Central memory CD4-positive, alpha-beta T cell (primary cell): ENCODE results near the gene GRIK5.

Source experiments
- DNase-seq: peaks from one replicate; pipeline ENCODE4 v3.0.0; 2022

GRIK5 gene

DNA sequence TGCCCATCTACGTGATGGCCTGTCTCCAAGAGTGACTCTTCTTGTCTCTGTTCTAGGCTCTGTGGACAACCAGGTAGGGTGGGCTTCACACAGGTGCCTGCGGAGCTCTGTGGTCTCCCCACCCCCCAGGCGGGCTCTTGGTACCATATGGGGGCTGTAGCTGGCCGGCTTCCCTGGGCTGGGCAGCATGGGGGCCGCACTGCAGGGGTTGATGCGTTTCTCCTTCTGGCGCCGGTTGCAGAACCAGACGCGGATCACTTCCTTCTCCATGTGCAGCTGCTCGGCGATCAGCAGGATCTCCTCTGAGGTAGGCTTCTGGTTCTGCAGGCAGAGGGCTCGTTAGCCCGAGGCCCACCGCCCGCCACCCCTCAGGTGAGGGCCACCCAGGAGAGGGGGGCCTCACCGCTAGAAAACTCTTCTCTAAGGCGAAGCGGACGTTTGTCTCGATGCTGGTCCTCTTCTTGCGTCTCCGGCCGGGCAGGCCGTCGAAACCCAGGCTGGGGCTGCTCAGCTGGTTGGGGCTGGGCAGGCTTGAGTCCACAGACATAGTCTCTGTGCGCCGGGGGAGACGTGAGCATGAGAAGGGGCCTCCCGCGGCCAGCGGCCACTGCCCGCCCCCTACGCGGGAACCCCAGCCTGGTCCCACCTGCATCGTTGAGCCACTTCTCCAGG, 25.3 kb upstream of the GRIK5 start:
- DNase-seq = no peak

DNA sequence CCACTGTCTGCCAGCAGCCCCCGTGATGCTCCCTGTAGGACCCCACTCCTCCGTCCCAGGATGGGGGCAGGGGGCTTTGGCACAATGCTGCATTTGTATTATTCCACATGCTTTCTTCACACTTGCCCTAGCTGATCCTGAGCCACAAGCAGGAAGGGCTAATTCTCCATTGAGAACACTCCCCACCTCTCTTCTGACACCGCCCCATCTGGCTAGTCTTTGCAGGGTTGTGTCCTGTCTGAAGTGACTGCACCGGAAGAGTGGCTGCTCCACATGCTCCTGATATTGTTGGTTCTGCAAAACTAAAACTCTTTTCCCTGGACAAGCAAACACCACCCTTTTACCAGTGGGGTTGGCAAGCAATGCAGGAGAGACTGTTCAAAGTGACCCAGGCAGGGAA, 23.9 kb upstream of the GRIK5 start:
- DNase-seq = no peak

DNA sequence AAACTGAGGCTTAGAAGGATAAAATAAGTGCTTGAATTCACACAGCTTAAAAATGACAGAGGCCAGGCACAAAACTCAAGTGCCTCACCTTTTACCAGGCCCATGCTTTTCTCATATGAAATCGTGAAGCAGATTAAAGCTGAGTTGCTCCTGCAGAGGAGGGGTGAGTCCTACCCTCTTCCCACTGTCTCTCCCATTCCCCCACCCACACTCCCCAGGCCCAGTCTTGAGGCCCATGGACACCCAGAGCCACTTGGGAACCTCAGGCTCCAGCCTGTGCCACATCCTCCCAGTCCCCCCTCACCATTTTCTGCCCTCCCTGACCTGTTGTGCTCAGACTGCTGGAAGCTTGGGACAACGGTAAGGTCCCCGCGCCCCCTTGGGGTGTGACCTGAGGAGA, 23.5 kb upstream of the GRIK5 start:
- no peak for DNase-seq

DNA sequence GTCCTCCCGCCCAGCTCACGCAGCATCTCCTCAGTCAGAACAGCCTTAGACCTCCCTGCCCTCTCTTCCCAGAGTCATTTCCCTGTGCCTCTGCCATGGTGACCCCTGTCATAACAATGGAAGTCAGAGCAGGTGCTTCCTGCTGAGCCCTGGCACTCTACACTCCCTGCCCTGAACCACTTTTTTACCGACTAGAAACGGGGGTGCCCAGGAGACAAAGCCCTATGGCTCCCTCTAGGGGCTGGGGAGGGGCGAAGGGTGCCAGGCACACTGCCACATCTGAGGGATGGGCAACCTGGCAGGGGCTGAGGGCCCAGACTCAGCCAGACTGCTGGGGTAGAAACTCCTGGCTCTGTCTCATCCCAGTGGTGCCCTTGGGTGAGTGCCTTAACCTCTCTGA, 22.3 kb upstream of the GRIK5 start:
- peak; percentile 20 for DNase-seq

DNA sequence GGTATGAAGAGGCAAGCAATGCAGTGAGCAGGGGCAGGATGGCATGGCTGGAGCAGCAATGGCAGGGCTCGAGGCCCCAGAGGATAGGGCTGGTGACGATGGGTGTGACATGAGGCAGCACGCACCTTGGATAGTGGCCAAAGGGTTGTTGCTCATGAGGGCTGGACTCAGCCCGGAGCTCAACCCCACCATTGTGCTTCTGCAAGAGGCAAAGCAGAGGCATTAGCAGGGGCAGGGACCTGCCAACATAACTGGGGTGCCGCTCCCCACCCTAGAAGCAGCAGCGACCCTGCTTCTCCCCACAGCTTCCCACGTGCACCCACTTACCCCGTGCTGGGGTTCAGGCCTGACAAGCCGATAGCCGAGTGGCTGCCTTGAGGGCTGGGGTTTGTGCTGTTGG, 21.7 kb upstream of the GRIK5 start:
- DNase-seq = no peak

DNA sequence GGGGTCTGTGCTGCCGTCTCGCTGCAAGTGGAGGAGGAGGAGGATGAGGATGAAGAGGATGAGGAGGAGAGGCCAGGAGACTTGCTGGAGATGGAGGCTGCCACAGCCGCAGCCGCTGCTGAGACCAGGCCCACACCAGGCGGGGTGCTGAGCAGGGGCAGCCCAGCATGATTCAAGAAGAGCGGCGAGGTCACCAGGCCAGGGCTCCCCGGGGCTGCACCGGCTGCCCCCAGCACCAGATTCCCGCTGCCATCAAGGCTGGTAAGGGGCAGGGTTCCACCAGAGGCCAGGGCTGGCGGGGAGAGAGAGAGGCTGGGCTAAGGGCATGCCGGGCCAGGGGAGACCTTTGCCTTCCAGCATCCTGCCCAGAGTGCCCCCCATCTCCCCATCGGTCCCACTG, 21.3 kb upstream of the GRIK5 start:
- no peak for DNase-seq

DNA sequence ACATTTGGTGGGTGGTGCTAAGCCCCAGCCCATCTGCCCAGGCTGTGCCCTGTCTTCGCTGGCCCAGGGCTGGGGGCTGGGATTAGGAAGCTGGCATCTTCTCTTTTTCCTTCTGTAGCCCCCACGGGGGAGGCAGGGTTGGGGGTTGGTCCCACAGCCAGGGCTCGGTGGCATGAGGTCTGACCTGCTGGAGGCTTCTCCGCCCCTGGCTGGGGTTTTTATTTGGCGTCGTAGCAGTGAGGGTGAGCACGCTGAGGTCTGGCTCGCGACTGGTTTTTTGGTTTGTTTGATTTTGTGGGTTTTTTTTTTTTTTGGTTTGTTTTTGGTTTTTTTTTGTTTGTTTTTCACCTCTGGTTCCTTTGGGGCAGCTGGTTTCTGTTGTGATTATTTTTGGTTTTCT, 20.7 kb upstream of the GRIK5 start:
- no peak for DNase-seq

DNA sequence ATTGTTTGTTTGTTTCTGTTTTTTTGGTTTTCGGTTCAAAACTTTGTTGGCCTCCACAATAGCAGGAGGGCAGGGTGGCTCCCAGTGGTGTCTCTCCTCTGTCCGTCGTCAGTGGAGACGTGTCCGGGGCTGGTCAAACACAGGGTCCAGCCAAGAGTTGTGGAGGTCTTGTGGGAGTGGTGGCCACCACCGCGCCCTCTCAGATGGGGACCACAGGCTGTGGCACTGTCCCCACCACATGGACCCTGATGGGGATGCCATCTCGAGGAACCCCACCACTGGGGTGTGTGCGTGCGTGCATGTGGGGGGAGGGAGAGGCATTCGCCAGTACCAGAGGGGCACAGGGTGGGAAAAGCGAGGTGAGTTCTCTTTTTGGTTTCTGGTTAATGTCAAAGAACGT, 19.8 kb upstream of the GRIK5 start:
- no peak for DNase-seq

DNA sequence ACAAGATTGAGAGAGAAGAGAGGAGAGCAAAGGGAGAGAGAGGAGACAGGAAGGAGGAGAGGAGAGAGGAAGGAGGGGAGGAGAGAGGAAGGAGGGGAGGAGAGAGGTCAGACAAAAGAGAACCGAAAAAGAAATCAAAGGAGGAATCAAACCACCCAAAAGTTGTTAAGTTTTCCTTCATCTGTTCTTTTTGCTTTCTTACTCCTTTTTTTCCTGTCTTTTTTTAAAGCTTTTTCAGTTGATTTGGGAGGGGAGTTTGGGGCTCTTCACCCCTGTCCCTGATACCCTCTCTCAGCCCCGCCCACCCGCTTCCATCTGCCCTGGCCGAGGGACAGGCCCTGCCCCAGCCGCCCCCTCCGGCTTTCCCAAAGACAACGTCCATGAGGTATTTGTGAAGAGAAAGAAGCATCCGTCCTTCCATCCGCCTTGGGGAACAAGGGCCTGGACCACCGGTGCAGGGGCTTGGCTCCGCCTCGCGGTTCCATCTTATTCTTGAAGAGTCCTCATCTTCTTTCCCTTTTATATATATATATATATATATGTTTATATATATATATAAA, 19.3 kb upstream of the GRIK5 start:
- DNase-seq = no peak

DNA sequence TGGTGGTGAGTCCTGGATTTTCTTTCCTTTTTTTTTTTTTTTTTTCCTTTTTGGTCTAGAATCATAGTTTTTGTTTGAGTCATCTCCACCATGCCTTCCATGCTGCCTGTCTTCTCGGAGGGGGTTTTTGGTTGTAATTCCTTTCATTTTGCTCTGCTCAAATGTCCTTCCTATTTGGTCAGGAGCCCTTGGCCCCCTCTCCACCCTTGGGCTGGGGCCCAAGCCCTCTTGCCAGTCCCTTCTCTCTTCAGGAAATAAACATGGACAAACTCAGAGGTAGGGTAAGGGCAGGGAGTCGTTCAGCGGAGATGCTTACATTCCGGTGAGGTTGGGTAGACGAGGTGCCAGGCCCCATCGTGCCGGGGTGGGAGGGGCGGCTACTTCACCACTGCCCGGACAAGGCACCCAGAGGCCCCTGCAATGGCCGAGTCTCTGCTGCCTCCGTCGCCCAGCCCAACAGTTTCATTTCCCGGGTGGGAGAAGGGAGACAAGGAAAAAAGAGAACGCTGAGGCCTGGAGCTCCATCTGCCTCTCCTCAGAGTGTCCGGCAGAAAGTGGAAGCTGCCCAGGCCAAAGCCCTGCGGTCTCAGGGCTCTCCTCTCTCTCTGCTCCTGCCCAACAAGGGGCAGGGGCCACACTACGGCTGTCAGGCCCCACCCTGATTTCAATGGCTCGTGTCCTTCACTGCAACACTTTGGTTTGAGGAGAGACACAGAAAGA, 18.6 kb upstream of the GRIK5 start:
- DNase-seq = no peak

DNA sequence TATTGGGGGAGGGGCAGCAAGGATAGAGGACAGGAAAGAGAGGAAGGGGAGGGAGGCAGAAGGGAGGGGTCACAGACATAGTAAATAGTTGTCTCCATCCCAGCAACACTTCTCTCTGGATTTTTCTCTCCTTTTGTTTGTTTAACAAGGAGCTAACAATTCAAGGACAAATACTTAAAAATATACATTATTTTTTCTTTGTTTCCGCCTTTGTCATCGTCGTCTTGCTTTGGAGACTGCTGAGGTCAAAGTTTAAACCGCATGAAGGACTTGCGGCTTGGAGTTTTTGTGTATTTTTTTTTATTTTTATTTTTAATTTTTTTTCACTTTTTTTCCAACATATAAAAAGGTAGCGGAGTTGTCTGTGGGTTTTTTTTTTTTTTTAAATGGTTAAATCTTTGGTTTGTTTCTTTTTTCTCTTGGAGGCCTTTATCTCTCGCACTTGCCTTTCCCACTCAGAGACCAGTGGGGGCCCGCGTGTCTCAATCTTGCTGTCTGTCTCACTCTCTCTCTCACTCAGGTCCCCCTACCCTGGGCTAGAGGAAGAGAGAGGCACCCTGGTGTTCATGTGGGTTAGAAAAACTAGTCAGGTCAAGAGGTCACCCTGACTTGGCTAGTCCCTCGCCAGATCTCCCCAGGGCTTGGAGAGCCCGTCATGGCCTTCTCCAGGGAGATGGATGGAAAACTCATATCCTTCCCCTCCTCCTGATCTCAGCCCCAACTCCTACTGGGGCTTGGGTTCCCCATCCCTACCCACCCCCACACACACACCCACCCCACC, 17.0 kb upstream of the GRIK5 start:
- no peak for DNase-seq

DNA sequence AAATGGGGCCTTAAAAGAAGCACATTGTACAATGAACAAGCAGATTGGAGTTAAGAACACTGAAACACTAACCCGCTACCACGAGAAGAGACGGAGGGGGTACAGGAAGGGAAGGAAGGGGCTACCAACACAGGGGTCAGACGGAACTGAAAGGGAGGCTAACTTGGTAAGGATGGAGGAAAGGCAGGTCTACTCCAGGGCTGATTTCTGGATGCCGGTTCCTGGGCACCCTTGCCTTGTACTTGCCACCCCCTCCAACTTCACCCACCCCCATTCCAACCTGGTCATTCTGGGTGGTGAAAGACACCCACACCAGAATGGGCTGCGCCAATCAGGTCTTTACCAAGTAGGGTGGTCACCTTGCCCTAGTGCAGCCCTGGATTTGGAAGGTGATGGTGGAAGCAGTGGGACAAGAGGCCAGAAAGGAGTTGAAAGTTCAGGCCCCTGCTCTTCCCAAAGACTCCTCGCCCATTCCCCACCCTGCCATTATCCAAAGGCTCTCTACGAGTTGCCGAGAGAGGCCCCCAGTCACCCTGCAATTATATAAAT, 16.3 kb upstream of the GRIK5 start:
- DNase-seq = no peak

DNA sequence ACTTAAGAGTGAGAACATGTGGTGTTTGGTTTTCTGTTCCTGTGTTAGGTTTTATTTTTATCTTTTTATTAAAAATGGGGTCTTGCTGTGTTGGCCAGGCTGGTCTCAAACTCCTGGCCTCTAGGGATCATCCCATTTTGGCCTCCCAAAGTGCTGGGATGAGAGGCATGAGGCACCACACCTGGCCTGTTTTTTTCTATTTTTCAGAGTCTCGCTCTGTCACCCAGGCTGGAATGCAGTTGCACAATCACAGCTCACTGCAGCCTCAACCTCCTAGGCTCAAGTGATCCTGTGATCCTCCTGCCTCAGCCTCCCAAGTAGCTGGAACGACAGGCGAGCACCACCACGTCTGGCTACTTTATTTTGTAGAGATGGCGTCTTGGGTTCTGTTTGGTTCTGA, 13.5 kb upstream of the GRIK5 start:
- no peak for DNase-seq

DNA sequence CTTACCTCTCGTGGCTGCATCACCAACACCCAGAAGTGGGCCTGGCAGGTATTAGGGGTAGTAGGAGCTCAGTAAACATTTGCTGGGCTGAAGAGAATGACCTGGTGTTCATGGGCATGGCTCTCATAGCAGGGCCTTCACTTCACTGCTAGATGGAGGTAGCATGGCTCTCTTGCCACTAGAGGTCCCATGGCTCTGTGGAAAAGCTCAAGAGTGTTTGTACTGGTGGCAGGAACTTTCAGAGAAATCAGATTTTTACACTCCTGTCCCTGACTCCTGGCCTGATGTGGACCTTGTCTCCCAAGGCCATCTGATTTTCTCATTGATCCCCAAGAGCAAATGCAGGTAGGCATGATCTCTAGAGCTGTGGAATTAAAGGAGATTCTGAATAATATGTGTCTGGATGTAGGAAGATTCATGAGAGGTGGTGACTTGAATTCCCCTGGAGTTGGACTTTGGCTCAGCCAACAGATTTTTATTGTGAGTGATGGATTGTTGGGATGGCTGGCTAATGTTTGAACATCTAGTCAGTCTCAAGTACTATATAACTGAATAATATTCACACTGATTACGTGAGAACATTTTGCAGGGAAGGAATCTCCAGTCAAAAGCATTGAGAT, 11.7 kb upstream of the GRIK5 start:
- no peak for DNase-seq

DNA sequence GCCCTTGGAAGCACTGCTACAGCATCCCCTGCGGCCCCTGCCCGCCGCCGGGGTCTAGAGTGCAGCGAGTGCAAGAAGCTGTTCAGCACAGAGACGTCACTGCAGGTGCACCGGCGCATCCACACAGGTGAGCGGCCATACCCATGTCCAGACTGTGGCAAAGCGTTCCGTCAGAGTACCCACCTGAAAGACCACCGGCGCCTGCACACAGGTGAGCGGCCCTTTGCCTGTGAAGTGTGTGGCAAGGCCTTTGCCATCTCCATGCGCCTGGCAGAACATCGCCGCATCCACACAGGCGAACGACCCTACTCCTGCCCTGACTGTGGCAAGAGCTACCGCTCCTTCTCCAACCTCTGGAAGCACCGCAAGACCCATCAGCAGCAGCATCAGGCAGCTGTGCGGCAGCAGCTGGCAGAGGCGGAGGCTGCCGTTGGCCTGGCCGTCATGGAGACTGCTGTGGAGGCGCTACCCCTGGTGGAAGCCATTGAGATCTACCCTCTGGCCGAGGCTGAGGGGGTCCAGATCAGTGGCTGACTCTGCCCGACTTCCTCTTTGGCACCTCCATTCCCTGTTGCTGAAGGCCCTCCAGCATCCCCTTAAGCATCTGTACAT, 10.9 kb upstream of the GRIK5 start:
- DNase-seq = no peak

DNA sequence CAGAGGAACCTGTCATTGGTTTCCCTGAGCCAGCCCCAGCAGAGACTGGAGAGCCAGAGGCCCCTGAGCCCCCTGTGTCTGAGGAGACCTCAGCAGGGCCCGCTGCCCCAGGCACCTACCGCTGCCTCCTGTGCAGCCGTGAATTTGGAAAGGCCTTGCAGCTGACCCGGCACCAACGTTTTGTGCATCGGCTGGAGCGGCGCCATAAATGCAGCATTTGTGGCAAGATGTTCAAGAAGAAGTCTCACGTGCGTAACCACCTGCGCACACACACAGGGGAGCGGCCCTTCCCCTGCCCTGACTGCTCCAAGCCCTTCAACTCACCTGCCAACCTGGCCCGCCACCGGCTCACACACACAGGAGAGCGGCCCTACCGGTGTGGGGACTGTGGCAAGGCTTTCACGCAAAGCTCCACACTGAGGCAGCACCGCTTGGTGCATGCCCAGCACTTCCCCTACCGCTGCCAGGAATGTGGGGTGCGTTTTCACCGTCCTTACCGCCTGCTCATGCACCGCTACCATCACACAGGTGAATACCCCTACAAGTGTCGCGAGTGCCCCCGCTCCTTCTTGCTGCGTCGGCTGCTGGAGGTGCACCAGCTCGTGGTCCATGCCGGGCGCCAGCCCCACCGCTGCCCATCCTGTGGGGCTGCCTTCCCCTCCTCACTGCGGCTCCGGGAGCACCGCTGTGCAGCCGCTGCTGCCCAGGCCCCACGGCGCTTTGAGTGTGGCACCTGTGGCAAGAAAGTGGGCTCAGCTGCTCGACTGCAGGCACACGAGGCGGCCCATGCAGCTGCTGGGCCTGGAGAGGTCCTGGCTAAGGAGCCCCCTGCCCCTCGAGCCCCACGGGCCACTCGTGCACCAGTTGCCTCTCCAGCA, 10.1 kb upstream of the GRIK5 start:
- no peak for DNase-seq

DNA sequence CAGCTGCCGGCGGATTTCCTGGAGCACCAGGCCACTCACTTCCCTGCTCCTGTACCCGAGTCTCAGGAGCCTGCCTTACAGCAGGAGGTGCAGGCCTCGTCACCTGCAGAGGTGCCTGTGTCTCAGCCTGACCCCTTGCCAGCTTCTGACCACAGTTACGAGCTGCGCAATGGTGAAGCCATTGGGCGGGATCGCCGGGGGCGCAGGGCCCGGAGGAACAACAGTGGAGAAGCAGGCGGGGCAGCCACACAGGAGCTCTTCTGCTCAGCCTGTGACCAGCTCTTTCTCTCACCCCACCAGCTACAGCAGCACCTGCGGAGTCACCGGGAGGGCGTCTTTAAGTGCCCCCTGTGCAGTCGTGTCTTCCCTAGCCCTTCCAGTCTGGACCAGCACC, 9.3 kb upstream of the GRIK5 start:
- no peak for DNase-seq

DNA sequence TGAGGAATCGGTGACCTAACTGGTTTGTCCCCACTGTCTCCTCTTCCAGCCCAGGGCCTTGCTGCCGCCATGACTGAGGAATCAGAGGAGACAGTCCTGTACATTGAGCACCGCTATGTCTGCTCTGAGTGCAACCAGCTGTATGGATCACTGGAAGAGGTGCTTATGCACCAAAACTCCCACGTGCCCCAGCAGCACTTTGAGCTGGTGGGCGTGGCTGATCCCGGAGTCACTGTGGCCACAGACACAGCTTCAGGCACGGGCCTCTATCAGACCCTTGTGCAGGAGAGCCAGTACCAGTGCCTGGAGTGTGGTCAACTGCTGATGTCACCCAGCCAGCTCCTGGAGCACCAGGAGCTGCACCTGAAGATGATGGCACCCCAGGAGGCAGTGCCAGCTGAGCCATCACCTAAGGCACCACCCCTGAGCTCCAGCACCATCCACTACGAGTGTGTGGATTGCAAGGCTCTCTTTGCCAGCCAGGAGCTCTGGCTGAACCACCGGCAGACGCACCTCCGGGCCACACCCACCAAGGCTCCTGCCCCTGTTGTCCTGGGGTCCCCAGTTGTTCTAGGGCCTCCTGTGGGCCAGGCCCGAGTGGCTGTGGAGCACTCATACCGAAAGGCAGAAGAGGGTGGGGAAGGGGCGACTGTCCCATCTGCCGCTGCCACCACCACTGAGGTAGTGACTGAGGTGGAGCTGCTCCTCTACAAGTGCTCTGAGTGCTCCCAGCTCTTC, 8.7 kb upstream of the GRIK5 start:
- no peak for DNase-seq

DNA sequence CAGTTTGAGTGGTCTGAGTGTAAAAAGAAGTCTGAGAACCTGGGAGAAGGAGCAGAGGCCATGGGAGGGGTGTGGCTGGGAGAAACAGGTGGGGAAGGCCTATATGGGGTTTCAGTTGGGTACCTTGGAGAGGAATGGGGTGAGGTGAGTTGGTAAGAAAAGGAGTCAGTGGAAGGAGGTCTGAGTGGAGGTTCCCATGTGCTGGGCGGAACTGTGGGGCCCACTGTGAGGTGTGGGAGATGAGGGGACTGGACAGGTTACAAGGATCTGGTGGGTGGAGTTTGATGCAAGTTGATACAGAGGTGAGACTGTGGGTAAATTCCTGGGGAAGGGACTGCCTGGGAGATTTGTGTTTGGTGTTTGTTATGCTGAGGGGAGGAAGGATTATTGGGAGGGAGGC, 8.1 kb upstream of the GRIK5 start:
- DNase-seq = no peak

DNA sequence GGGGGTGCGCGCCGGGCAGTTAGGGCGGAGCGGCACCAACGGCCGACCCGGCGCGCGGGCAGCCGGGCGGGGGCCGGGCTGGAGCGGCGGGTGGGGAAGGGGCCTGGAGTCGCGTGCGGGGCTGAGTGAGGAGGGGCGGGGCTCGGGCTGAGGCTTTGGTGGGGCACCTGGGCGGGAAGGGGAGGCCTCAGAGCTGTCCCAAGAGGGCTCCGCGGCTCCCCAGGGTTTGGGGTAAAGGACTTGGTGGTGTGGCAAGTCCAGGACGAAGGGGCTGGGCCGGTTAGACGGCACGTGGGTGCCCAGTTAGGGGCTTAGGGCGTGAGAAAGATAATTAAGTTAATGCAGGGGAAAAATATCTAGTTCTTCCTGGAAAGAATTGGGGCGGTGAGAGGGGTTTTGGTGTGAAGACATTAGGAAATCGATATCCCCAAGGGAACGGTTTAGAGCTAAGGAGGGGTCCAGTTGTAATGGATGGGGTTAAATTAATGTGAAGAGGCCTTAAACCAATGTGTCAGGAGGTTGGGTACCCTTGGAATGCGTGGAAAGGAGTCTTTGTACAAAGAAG, 6.5 kb upstream of the GRIK5 start:
- no peak for DNase-seq
